Measurements from ENCODE around the gene FARS2.

DNA sequence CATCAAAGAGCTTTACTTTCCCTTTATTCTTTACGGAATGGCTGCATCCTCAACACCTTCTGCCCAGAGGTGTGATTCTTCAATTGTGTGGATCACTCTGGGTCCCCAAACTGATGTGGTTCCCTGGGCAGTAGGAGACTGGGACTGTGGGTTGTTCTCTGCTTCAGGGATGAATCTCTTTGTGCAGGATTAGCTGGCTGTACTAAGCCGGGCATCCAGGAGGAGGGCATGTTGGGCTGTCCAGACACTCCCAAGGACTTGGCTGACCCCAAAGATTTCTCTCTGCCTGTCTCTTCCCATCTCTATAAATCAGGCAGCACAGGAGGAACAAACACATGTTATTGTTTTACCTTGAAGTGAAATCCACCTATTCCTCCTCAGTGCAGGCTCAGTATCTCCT, 15.3 kb downstream of the FARS2 start:
- TF ChIP-seq POLR2A (IDR thresholded peaks at IDR 0.05; ENCODE audit: low read length): no peak
- no peak for TF ChIP-seq GATA1 (IDR thresholded peaks at IDR 0.05; ENCODE audit: low read depth, low read length)
